ENCODE results near the gene DCTN3.

The DCTN3 gene

DNA sequence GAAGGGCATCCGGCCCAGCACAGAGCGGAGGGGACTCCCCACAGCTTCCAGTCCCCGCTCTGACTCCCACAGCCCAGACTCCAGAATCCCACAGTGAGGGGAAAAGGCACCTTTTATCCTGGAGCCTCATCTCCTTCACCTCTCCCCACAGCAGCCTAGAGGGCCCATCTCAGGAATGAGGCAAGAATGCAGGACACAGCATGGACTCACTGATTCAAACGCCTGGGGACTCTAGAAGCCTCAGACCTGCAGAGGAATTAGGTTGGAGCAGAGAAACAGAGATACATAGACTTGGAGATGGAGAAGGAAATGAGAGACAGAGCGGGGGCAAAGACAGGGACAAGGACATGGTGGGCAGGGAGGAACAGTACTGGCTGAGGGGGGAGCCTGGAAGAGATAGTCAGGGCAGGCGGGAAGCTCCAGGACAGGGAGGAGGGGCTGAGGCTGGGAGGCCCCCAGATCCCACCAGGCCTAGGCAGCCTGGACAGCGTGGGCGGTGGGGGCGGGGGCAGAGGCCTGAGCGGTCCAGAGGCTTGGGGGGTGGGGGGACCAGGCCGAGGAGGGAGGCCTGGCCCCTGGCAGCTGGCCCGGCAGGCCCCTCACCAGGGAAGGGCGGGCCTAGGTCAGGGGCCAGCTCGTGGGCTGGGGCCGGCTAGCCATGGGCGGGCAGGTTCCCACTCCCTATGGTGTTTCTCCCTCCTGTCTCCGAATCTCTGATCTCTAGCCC, 46.5 kb downstream of the DCTN3 start:
- no peak for DNase-seq (ENCODE audit: low read depth)

DNA sequence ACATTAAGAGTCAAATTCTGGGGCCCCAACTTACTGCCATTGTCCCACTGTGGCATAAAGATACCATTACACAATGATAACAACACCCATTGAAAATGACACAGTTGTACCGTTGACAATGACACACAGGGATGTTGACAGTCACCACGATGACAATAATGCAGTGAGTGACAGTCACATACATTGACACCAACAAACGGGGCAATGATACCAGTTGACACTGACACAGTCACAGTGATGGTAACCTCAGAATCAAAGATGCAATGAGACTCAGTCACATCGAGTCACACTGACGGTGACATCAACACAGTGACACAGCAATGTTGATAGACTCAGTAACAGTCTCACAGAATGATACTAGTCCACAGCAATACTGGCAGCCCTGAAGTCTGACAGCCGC, 47.7 kb downstream of the DCTN3 start:
- no peak for DNase-seq (ENCODE audit: low read depth)

DNA sequence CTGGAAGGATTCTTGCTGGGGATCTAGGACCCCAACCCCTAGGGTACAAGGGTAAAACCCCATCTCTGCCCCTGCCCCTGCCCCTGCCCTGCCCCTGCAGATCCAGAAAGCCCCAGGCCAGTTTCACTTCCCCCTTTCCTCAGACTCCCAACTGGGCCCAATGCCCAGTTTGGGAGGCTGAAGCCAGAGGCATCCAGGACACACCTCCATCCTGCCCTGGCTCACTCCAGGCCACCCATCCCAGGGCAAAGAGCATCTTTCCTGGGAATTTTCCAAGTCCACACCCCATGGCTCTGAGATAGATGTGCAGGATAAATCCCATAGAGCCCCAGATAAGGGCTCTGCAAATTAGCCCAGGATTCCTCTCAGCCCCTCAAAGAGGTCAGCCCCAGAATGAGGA, 48.2 kb downstream of the DCTN3 start:
- DNase-seq (ENCODE audit: low read depth) = no peak

DNA sequence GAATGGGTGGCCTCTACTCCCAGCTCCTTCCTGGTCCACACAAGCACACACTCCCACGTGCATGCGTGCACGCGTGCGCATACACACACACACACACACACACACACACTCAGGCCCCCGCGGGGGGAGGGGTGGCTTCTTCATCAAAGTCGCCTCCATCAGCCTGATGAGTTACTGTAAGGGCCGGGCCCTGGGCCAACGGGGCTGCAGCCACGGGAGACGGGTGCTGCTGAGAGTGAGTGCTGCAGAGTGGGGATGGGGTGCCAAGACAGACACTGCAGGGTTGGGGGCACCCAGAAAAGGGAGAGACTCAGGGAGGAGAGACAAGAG, 48.8 kb downstream of the DCTN3 start:
- DNase-seq (ENCODE audit: low read depth) = no peak

DNA sequence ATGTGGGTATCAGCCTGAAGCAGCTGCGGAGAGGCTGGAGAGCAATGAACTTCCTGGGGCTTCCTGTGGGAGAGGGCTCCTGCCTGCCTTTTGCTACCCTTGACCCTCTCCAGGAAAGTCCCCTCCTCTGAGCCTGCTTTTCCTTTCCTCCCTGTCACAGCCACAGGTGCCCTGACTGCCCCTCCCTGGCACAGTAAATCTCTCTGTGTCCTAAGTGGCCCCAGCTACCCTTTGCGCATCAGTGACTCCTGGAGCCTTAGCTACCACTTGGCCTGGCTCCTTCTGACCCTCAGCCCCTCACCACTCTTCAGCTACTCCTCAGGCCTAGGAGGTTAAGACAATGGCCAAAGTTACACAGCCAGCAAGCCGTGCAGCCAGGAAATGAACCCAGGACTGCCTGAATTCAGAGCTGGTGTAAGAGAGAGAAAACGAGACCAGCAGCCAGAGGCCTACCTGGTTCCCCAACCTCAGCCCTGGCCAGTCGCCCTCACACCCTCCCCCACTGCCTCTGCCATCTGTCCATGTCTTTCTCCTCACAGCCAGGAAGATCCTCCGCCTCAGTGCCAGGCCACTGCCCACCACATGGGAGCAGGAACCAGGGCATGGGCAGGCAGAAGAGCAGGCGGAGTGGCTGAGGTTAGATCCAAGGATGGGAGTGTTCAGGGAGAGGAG, 49.4 kb downstream of the DCTN3 start:
- no peak for DNase-seq (ENCODE audit: low read depth)

DNA sequence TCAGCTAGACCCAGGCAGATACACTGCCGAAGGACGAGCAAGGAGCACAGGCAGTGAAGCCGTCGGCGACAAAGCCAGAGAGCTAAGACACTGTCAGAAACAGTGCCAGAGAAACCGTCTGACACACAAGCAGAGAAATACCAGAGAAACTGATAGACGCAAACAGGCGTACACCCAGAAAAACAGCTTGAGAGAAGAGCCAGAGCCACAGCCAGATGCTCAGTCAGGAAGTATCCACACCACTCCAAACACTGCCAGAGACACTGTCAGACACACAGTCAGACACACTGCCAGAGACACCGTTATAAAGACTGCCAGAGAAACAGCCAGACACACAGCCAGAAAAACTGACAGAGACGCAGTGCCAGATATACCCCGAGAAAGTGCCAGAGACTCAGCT, 49.9 kb downstream of the DCTN3 start:
- DNase-seq (ENCODE audit: low read depth) = no peak

DNA sequence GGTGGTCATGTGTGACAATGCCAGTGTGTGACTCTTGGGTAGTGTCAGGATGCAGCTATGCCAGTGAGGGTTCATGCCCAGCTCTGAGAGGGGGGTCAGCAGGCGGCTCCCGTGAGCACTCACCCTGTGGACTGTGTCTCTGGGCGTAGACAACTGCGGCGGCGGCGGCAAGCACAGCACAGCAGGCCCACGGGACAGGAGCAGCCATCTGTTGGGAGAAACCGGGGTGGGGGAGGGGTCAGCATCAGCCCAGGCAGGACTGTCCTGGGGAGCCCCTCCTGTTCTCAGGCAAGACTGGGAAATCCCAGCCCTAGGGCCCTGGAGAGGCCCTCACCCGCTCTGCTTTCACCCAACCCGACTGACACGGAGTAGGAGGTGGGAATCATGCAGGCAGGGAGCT, 51.5 kb downstream of the DCTN3 start:
- no peak for DNase-seq (ENCODE audit: low read depth)

DNA sequence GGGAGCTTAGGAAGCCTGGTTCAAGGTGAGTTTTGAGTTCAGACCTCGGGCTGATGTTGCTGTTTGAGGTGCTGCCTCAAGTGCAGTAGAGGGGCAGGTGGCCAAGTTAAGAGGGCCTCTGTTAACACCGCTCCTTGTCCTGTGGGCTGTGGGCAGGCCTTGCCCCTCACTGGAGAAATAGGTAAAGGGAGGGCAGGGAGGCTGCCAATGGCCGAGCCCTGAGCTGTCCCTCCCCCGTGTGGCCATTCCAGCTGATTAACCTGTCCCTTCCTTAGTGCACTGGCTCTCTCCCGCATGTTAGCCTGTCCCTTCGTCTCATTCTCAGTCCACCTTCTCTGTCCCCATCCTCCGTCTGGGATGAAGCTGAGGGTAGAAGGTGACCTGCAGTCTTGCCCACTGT, 52.2 kb downstream of the DCTN3 start:
- no peak for DNase-seq (ENCODE audit: low read depth)

DNA sequence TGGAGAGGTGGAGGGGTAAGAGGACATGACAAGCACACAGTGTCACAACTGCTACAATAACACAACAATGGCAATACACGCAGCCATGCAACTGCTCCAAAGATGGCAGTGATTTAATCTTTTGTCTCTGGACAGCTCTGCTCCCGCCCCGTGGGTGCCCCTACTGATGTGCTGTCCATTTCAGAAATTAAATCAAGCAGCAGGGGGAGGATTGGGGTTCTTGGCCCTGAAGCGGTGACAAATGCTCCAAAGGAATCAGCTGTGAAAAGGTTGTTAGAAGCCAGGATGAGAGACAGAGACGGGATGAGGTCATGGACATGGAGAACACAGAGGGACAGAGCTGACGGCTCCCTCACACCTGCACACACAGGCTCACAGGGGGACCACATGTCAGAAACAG, 53.3 kb downstream of the DCTN3 start:
- DNase-seq (ENCODE audit: low read depth) = no peak

DNA sequence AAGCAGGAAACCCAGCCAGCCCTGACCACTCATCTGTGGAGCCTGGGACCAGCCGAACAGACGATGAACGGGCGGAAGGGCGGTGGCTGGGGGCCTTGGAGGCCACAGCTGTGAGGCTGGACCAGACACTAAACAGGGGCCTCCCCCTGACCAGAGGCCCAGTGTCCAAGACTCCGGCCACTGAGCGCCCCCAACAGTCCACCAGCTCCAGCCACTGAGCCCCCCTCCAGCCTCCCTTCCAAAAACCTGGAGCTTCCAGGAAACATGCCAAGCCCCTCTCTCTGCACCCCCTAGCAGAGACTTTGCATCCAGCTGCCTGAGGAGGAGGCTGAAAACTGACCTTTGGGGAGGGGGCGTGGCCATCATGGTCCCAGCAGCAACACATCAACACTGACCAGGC, 54.0 kb downstream of the DCTN3 start:
- no peak for DNase-seq (ENCODE audit: low read depth)

DNA sequence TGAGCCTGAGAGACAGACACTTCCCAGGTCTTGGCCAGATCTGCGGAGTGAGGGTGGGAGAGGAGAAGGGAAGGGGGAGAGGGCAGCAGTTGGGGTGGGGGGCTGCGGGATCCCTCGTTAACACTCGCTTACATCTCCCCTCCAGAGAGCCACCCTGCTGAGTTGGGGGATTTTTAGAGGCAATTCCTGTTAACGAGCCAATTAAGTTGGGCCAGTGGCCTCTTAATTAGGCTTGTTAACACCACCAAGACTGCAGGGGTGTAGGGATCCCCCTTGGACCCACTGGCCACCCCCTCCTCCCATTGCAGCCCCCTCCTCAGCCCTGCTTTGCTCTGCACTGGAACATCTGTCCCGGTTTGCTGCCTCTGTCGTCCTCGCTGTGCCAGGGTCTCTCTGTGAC, 54.4 kb downstream of the DCTN3 start:
- no peak for DNase-seq (ENCODE audit: low read depth)

DNA sequence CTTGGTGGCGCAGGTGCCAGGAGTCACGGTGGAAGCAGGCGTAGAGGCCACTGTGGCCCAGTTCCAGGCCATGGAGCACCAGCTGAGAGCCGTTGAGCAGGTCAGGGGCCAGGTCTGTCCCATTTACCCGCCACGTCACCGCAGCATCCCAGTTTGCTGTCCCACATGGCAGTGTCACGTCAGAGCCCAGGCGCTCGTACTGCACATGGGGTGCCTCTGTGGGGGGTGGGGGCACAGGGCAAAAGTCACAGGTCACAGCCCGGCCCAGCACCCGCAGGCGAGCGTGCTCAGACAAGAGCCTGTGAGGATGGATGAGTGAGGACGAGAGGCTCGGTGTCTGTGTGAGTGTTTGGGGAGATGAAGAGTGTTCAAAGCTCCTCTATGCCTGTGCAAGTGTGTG, 55.7 kb downstream of the DCTN3 start:
- DNase-seq (ENCODE audit: low read depth) = no peak

Measured in stimulated activated CD4-positive, alpha-beta T cell treated with anti-CD3 and anti-CD28 coated beads, Interleukin-2, amount 100 ng/mL, for 4 hours (primary cell).